ENCODE results near the gene MYH9.

Gene MYH9

DNA sequence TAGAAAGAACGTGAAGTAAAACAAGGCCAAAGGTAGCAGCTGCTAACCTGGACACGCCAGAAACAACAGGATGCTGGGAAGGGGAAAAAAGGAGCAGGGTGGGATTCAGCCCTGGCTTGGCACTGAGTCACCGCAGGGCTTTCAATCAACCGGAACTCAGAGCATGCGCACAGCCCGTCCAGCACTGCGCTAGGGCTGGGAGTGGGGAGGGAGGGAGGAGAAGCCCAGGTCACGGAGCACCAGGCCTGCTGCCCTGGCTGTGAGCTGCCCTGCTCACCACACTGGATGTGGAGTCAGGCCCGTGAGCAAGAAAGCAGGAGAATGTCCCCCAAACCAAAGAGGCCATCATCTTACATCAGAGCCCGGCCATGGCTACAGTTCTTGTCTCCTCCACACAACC is 83.3 kb downstream of the MYH9 start:
- H3K36me3 ChIP-seq (ENCODE audit: control insufficient read depth, insufficient read depth, low read length), result no peaks in the 10 kb centered on the region
- H2AFZ ChIP-seq, result no peak overlapping the region
- no peak overlapping the region for H3K9ac ChIP-seq
- H3K4me1 ChIP-seq, result no peaks in the 10 kb centered on the region
- no peak overlapping the region for H3K4me2 ChIP-seq (ENCODE audit: low read length)
- no peak overlapping the region for H3K27ac ChIP-seq
- no peak overlapping the region for H3K4me3 ChIP-seq (ENCODE audit: low read depth, low read length)
- no peaks in the 10 kb centered on the region for H3K27me3 ChIP-seq (ENCODE audit: control insufficient read depth, insufficient read depth, low read length)
- TF ChIP-seq, protein P1, sequence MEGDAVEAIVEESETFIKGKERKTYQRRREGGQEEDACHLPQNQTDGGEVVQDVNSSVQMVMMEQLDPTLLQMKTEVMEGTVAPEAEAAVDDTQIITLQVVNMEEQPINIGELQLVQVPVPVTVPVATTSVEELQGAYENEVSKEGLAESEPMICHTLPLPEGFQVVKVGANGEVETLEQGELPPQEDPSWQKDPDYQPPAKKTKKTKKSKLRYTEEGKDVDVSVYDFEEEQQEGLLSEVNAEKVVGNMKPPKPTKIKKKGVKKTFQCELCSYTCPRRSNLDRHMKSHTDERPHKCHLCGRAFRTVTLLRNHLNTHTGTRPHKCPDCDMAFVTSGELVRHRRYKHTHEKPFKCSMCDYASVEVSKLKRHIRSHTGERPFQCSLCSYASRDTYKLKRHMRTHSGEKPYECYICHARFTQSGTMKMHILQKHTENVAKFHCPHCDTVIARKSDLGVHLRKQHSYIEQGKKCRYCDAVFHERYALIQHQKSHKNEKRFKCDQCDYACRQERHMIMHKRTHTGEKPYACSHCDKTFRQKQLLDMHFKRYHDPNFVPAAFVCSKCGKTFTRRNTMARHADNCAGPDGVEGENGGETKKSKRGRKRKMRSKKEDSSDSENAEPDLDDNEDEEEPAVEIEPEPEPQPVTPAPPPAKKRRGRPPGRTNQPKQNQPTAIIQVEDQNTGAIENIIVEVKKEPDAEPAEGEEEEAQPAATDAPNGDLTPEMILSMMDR (IDR thresholded peaks at IDR 0.05), result no peak
- H3K9me3 ChIP-seq (ENCODE audit: control insufficient read depth, low read length), result no peaks in the 10 kb centered on the region
- peaks cover 6% of the 10 kb centered on the region for H3K79me2 ChIP-seq

DNA sequence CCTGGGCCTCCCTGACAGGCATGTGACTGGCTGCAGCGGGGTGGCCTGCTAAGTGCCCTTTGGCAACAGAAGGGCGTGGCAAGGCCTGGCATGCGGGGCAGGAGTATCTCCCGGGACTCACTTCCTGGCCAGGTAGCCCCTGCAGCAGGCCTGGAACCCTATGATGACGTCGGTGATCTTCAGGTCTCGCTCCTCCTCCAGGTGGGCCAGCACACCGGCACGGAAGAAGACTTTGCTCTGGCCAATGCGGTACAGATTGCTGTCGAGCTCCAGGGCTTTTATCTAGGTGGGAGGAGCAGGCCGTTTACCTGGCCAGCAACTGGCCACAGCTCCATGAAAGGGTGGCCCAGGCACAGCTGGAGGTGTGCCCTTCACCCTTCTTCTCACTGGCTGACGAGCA is 83.9 kb downstream of the MYH9 start:
- no peaks in the 10 kb centered on the region for H3K9me3 ChIP-seq (ENCODE audit: control insufficient read depth, low read length)
- no peak overlapping the region for H3K27ac ChIP-seq
- H3K4me2 ChIP-seq (ENCODE audit: low read length), result no peak overlapping the region

DNA sequence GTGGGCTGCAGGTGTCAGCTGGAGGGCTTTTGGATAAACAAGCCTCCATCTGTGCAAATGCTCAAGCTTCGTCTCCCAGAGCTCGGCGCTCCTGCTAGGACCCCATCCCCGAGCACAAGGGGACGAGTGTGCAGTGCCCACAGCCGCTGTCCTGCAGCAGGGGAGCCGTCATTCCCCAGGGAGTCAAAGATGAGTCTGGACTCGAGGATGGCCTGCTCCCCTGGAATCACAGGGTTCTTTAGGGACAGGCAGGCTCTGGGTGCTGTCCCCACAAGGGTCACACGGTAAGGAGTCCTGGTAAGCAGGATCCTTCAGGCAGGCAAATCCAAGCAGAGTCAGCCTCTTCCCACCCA is 84.7 kb downstream of the MYH9 start:
- no peak overlapping the region for H3K9ac ChIP-seq
- H3K27ac ChIP-seq, result no peak overlapping the region
- H2AFZ ChIP-seq, result no peak overlapping the region
- H3K4me3 ChIP-seq (ENCODE audit: low read depth, low read length), result no peak overlapping the region
- H3K9me3 ChIP-seq (ENCODE audit: control insufficient read depth, low read length), result no peaks in the 10 kb centered on the region
- TF ChIP-seq, protein P1 (IDR thresholded peaks at IDR 0.05), result no peak
- H3K79me2 ChIP-seq, result peaks cover 6% of the 10 kb centered on the region
- H3K36me3 ChIP-seq (ENCODE audit: control insufficient read depth, insufficient read depth, low read length), result no peaks in the 10 kb centered on the region
- no peaks in the 10 kb centered on the region for H3K27me3 ChIP-seq (ENCODE audit: control insufficient read depth, insufficient read depth, low read length)
- no peak overlapping the region for H3K4me2 ChIP-seq (ENCODE audit: low read length)
- no peaks in the 10 kb centered on the region for H3K4me1 ChIP-seq

More for the DNA sequence above, 83.9 kb downstream of the MYH9 start:
- H3K79me2 ChIP-seq, result peaks cover 6% of the 10 kb centered on the region
- no peak overlapping the region for H2AFZ ChIP-seq
- TF ChIP-seq, protein P1 (IDR thresholded peaks at IDR 0.05), result no peak
- no peaks in the 10 kb centered on the region for H3K27me3 ChIP-seq (ENCODE audit: control insufficient read depth, insufficient read depth, low read length)
- no peak overlapping the region for H3K9ac ChIP-seq
- H3K36me3 ChIP-seq (ENCODE audit: control insufficient read depth, insufficient read depth, low read length), result no peaks in the 10 kb centered on the region
- H3K4me1 ChIP-seq, result no peaks in the 10 kb centered on the region
- H3K4me3 ChIP-seq (ENCODE audit: low read depth, low read length), result no peak overlapping the region

DNA sequence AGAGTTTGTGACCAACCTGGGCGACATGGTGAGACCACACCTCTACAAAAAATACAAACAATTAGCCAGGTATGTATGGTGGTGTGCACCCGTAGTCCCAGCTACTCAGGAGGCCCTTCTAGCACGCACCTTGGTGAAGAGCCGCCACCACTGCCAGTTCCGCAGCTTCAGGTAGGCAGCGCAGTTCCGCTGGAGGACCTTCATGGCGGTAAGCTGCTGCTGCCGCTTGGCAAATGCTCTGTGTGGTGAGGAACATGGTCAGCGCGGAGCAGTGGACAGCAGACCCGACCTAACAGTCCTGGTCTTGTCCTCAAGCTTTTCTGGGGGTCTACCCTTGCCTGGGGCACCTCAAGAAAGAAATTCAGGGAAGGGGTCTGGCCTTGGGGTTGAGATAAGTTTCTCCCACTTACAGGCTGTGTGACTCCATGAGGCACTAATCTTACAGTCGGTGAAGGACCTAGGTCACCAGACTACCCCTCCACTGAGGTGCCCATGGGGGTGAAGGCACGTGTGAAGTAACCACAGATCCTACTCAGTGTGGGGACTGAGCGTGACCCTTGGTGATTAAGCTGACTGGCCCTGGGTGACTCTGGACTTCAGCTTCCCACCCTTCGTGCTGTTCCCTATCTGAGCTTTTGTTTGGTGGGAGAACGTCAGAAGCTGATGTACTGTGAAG is 85.2 kb downstream of the MYH9 start:
- peaks cover 6% of the 10 kb centered on the region for H3K79me2 ChIP-seq
- no peaks in the 10 kb centered on the region for H3K4me1 ChIP-seq
- H3K27ac ChIP-seq, result no peak overlapping the region
- H3K9ac ChIP-seq, result no peak overlapping the region
- no peaks in the 10 kb centered on the region for H3K27me3 ChIP-seq (ENCODE audit: control insufficient read depth, insufficient read depth, low read length)
- no peak overlapping the region for H3K4me3 ChIP-seq (ENCODE audit: low read depth, low read length)
- TF ChIP-seq, protein P1 (IDR thresholded peaks at IDR 0.05), result no peak
- H3K4me2 ChIP-seq (ENCODE audit: low read length), result no peak overlapping the region
- H2AFZ ChIP-seq, result no peak overlapping the region
- H3K9me3 ChIP-seq (ENCODE audit: control insufficient read depth, low read length), result no peaks in the 10 kb centered on the region
- H3K36me3 ChIP-seq (ENCODE audit: control insufficient read depth, insufficient read depth, low read length), result no peaks in the 10 kb centered on the region

DNA sequence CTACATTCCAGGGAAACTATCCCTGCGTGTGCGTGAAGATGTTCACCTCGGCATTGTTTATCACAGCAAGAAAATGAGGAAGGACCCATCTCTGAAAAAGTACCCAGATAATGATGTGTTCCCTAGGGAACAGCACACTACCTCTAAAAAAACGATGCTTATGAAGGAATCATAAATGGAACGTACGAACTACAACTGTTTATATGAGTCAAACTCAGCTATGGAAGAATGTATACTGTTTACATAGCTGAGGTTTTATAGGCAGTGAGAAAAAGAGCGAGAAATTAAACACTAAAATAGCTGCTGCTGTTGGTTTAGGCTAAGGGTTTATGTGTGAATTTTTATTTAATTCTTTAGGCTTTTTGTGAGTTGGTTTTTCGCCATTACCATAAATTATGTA is 85.9 kb downstream of the MYH9 start:
- Histone ChIP-seq H3K4me1 (no peaks in the 10 kb centered on the region), H3K27ac (no peak overlapping the region), H3K36me3 (ENCODE audit: control insufficient read depth, insufficient read depth, low read length) (no peaks in the 10 kb centered on the region), H3K4me2 (ENCODE audit: low read length) (no peak overlapping the region), H2AFZ (no peak overlapping the region), H3K27me3 (ENCODE audit: control insufficient read depth, insufficient read depth, low read length) (no peaks in the 10 kb centered on the region), H3K4me3 (ENCODE audit: low read depth, low read length) (no peak overlapping the region), H3K9ac (no peak overlapping the region), H3K9me3 (ENCODE audit: control insufficient read depth, low read length) (no peaks in the 10 kb centered on the region), H3K79me2 (peaks cover 6% of the 10 kb centered on the region)
- TF ChIP-seq, protein P1 (IDR thresholded peaks at IDR 0.05), result no peak

All from parathyroid adenoma (tissue), 2 donors.